GM23338 (cell line): ENCODE data around the gene FAM124B. TPM values are rescaled to one million over a fixed set of nuclear protein-coding genes. Genes with fewer than 3 reads are reported as not detected.

Experiments
- ATAC-seq: fragments of 200-7000 bp; cut with Tn5 transposase; 3 replicates; pipeline ENCODE4 v1.9.1; 2020
- DNase-seq: peaks from one replicate; pipeline ENCODE4 v3.0.0-alpha.2; 2015; ENCODE audit warnings: low spot score
- H2AFZ ChIP-seq: fragments of 200-600 bp; sonication (generic); 2 replicates; pipeline ENCODE4 v1.8.0; 2016; ENCODE audit warnings: antibody characterized with exemption, mild to moderate bottlenecking, moderate library complexity
- H3F3A ChIP-seq: fragments of 200-600 bp; sonication (generic); replicated peaks from 2 replicates; pipeline ENCODE4 v1.8.0; 2017; ENCODE audit warnings: antibody characterized with exemption, mixed run types, low read depth
- H3K27ac ChIP-seq: fragments of 200-600 bp; sonication (generic); 2 replicates; pipeline ENCODE4 v1.6.1; 2016; ENCODE audit warnings: low read depth
- H3K27me3 ChIP-seq: fragments of 200-600 bp; sonication (generic); 2 replicates; pipeline ENCODE4 v1.8.0; 2016; ENCODE audit warnings: mild to moderate bottlenecking, mixed run types, moderate library complexity; ENCODE audit not compliant: insufficient read depth
- H3K36me3 ChIP-seq: fragments of 200-600 bp; sonication (generic); 2 replicates; pipeline ENCODE4 v1.8.0; 2016; ENCODE audit warnings: mild to moderate bottlenecking; ENCODE audit not compliant: insufficient read depth
- H3K4me1 ChIP-seq: fragments of 200-600 bp; sonication (generic); 2 replicates; pipeline ENCODE4 v1.8.0; 2016; ENCODE audit warnings: mild to moderate bottlenecking, moderate library complexity; ENCODE audit not compliant: insufficient read depth
- H3K4me2 ChIP-seq: fragments of 200-600 bp; sonication (generic); 2 replicates; pipeline ENCODE4 v1.7.1; 2017; ENCODE audit warnings: mixed run types
- H3K4me3 ChIP-seq: fragments of 200-600 bp; sonication (generic); 2 replicates; pipeline ENCODE4 v1.6.1; 2016; ENCODE audit warnings: mixed run types
- H3K79me2 ChIP-seq: fragments of 200-600 bp; sonication (generic); replicated peaks from 2 replicates; pipeline ENCODE4 v1.8.0; 2017; ENCODE audit warnings: mild to moderate bottlenecking; ENCODE audit not compliant: insufficient read depth
- H3K9me2 ChIP-seq: fragments of 200-600 bp; sonication (generic); 2 replicates; pipeline ENCODE4 v1.8.0; 2017; ENCODE audit not compliant: insufficient read depth
- H4K20me1 ChIP-seq: fragments of 200-600 bp; sonication (generic); replicated peaks from 2 replicates; pipeline ENCODE4 v1.8.0; 2017; ENCODE audit warnings: mild to moderate bottlenecking; ENCODE audit not compliant: insufficient read depth
- H3K27ac Mint-ChIP-seq: 2 replicates; pipeline ENCODE4 v1.8.0; 2020; ENCODE audit warnings: inconsistent platforms, mild to moderate bottlenecking, moderate library complexity, mixed read lengths
- H3K27me3 Mint-ChIP-seq: 3 replicates; pipeline ENCODE4 v1.8.0; 2022; ENCODE audit warnings: low read depth, mild to moderate bottlenecking, moderate library complexity, mixed read lengths, inconsistent platforms; ENCODE audit not compliant: insufficient read depth, poor library complexity
- H3K36me3 Mint-ChIP-seq: 3 replicates; pipeline ENCODE4 v1.8.0; 2021; ENCODE audit warnings: low read depth, mild to moderate bottlenecking, inconsistent platforms, moderate library complexity, mixed read lengths
- H3K4me1 Mint-ChIP-seq: 3 replicates; pipeline ENCODE4 v1.8.0; 2020; ENCODE audit warnings: mild to moderate bottlenecking, inconsistent platforms, mixed read lengths
- H3K4me3 Mint-ChIP-seq: 3 replicates; pipeline ENCODE4 v1.8.0; 2021; ENCODE audit warnings: moderate library complexity, mild to moderate bottlenecking, inconsistent platforms, mixed read lengths
- H3K9me3 Mint-ChIP-seq: 3 replicates; pipeline ENCODE4 v1.8.0; 2020; ENCODE audit warnings: moderate library complexity, mild to moderate bottlenecking, inconsistent platforms, mixed read lengths
- CTCF ChIP-seq, 2 experiments: fragments of 200-600 bp in 1 of 2; sonication (generic) in 1 of 2; conservative IDR thresholded peaks; 2 replicates each; pipeline versions ENCODE4 v1.5.1 to v1.6.1; 2016 to 2017; ENCODE audit warnings: antibody characterized with exemption in 2 of 2, low read depth in 2 of 2, mild to moderate bottlenecking in 2 of 2, moderate library complexity in 1 of 2
- ETS1 ChIP-seq: IDR thresholded peaks from 2 replicates; pipeline ENCODE4 v1.6.1; 2016; ENCODE audit warnings: antibody characterized with exemption
- EZH2 ChIP-seq: fragments of 200-600 bp; sonication (generic); IDR thresholded peaks from one replicate; pipeline ENCODE4 v1.8.0; 2017; ENCODE audit warnings: antibody characterized with exemption, mild to moderate bottlenecking, low read depth; ENCODE audit not compliant: unreplicated experiment
- EZH2phosphoT487 ChIP-seq: fragments of 200-600 bp; sonication (generic); IDR thresholded peaks from one replicate; pipeline ENCODE4 v1.8.1; 2018; ENCODE audit warnings: antibody characterized with exemption; ENCODE audit not compliant: unreplicated experiment
- JUNB ChIP-seq: IDR thresholded peaks from one replicate; pipeline ENCODE4 v1.6.1; 2016; ENCODE audit warnings: antibody characterized with exemption; ENCODE audit not compliant: unreplicated experiment
- REST ChIP-seq: IDR thresholded peaks from one replicate; pipeline ENCODE4 v1.6.1; 2018; ENCODE audit warnings: antibody characterized with exemption; ENCODE audit not compliant: unreplicated experiment
- STAT1 ChIP-seq: IDR thresholded peaks from one replicate; pipeline ENCODE4 v1.6.1; 2016; ENCODE audit warnings: antibody characterized with exemption; ENCODE audit not compliant: unreplicated experiment
- ZNF114 ChIP-seq: fragments of 250-450 bp; sonication (Bioruptor Pico); IDR thresholded peaks from 2 replicates; pipeline ENCODE4 v1.5.0; 2020; ENCODE audit warnings: mild to moderate bottlenecking, moderate library complexity
- ZNF331 ChIP-seq: fragments of 250-450 bp; sonication (Bioruptor Pico); IDR thresholded peaks from 2 replicates; pipeline ENCODE4 v1.5.0; 2020; ENCODE audit warnings: low read depth, mild to moderate bottlenecking, moderate library complexity
- ZNF462 ChIP-seq: fragments of 250-450 bp; sonication (Bioruptor Pico); IDR thresholded peaks from 2 replicates; pipeline ENCODE4 v1.5.0; 2020; ENCODE audit warnings: mild to moderate bottlenecking, moderate library complexity
- polyA plus RNA-seq: library from polyadenylated mRNA; unstranded; fragments of >200 nt; fragmentation: Nextera tagmentation; extraction: Ambion mirVana; gene quantifications from 2 replicates; pipeline ENCODE4 v1.2.1, GENCODE V29; 2016
- total RNA-seq: library from RNA; depleted of rRNA; stranded (reverse); fragments of >200 nt; shearing (Covaris generic); gene quantifications from 2 replicates; pipeline ENCODE4 v1.2.3, GENCODE V29; 2014

Gene FAM124B
- total and polyA plus RNA-seq, 2 experiments from 2014 or later = 3.0 to 6.9 TPM

GRCh38 chr2:224372641-224373040 is 29.3 kb downstream of the FAM124B start (continued):
- TF ChIP-seq ETS1 (no peak), REST (no peak), ZNF331 (CRISPR knock-in tag) (no peak), EZH2 (no peak), ZNF114 (CRISPR knock-in tag) (no peak)

GRCh38 chr2:224369028-224369632 is 32.8 kb downstream of the FAM124B start:
- H3K79me2 ChIP-seq = no peaks in the 10 kb centered on the region
- Mint-ChIP-seq H3K36me3 (no peaks in the 10 kb centered on the region), H3K9me3 (no peaks in the 10 kb centered on the region; the same call in 1 of the 3 replicates), H3K27ac (no peak overlapping the region), H3K27me3 (peaks cover 3% of the 10 kb centered on the region), H3K4me1 (no peaks in the 10 kb centered on the region), H3K4me3 (no peak overlapping the region)
- no peaks in the 10 kb centered on the region for H3F3A ChIP-seq
- H3K9me2 ChIP-seq = no peaks in the 10 kb centered on the region; the same call in 1 of the 2 replicates
- H3K4me2 ChIP-seq = no peak overlapping the region
- ATAC-seq = peak; percentile 59
- H3K36me3 ChIP-seq = no peaks in the 10 kb centered on the region
- H3K4me3 ChIP-seq = no peak overlapping the region
- H2AFZ ChIP-seq = peak overlapping the region; percentile 44
- no peaks in the 10 kb centered on the region for H4K20me1 ChIP-seq
- H3K27me3 ChIP-seq = no peaks in the 10 kb centered on the region
- DNase-seq = peak; percentile 89
- no peaks in the 10 kb centered on the region for H3K4me1 ChIP-seq
- no peak overlapping the region for H3K27ac ChIP-seq
- TF ChIP-seq EZH2phosphoT487 (no peak), CTCF (conservative IDR thresholded peaks at IDR 0.05; ENCODE audit: low read depth in 2 of 2) (peak; percentile 64 to 76), JUNB (no peak), STAT1 (no peak), ZNF462 (CRISPR knock-in tag) (no peak), ZNF114 (CRISPR knock-in tag) (no peak)
